K562 (cell line): Measurements from ENCODE around the gene SACM1L. TPM values are rescaled to one million over a fixed set of nuclear protein-coding genes. Genes with fewer than 3 reads are reported as not detected.

Experiments used
- KLF16 ChIP-seq: IDR thresholded peaks from 2 replicates; pipeline ENCODE4 v1.6.1; 2016; ENCODE audit warnings: antibody characterized with exemption
- MIER1 ChIP-seq: fragments of 450-650 bp; IDR thresholded peaks from 2 replicates; pipeline ENCODE4 v1.6.1; 2016; ENCODE audit warnings: antibody characterized with exemption, mild to moderate bottlenecking, low read depth
- MYBL2 ChIP-seq, 2 experiments: fragments of 450-650 bp in 1 of 2; sonication (generic) in 1 of 2; formaldehyde crosslinking in 1 of 2; IDR thresholded peaks; 2 replicates each; pipeline versions ENCODE4 v1.6.1 to v1.8.1; 2017 to 2022; ENCODE audit warnings: borderline replicate concordance in 1 of 2, inconsistent platforms in 1 of 2, low read depth in 1 of 2, mild to moderate bottlenecking in 1 of 2, missing genetic modification reagents in 1 of 2, moderate library complexity in 1 of 2
- ZNF217 ChIP-seq: sonication (generic); formaldehyde crosslinking; IDR thresholded peaks from 2 replicates; pipeline ENCODE4 v1.8.0; 2022; ENCODE audit warnings: mild to moderate bottlenecking, missing genetic modification reagents
- polyA plus RNA-seq, 8 experiments: library from polyadenylated mRNA; depleted of rRNA in 4 of 8; stranded (reverse) in 5 of 8; unstranded in 3 of 8; fragments of >200 nt; fragmentation: Nextera tagmentation in 2 of 8; fragmentation: Illumina TruSeq in 1 of 8; extraction: Ambion mirVana in 2 of 8; extraction: Trizol in 1 of 8; gene quantifications; 2 replicates each; pipeline versions ENCODE4 v1.2.1 to v1.2.3, GENCODE V29; 2011 to 2014; ENCODE audit warnings: inconsistent platforms in 1 of 8, missing spikeins in 1 of 8
- total RNA-seq, 7 experiments: library from RNA; depleted of rRNA in 6 of 7; stranded (reverse); fragments of >200 nt in 6 of 7; fragmentation: Illumina TruSeq in 2 of 7; extraction: Trizol in 2 of 7; gene quantifications; 2 replicates each; pipeline versions ENCODE4 v1.2.1 to v1.2.3, GENCODE V29; 2011 to 2021; ENCODE audit warnings: low replicate concordance in 1 of 7
- TF ChIP-seq, protein P1 (sequence below): fragments of 200-600 bp; sonication (generic); IDR thresholded peaks from one replicate; pipeline ENCODE4 v1.6.1; 2012; ENCODE audit warnings: mild to moderate bottlenecking, low read depth, low read length, inconsistent platforms
- TF ChIP-seq, protein P2 (sequence below), 3 experiments: fragments of 200-800 bp in 1 of 3; fragments of 250-450 bp in 1 of 3; fragments of 450-650 bp in 1 of 3; sonication (Bioruptor Pico) in 1 of 3; sonication (Bioruptor generic) in 1 of 3; formaldehyde crosslinking in 1 of 3; IDR thresholded peaks; 2 replicates each; pipeline versions ENCODE4 v1.6.1 to v1.8.0; 2016 to 2022; ENCODE audit warnings: mild to moderate bottlenecking in 2 of 3, missing genetic modification characterization in 2 of 3, missing compliant biosample characterization in 1 of 3, moderate library complexity in 1 of 3
- TF ChIP-seq, protein P3 (sequence below): fragments of 450-650 bp; formaldehyde crosslinking; IDR thresholded peaks from 2 replicates; pipeline ENCODE4 v1.4.0; 2020; ENCODE audit warnings: mild to moderate bottlenecking, moderate library complexity

Gene SACM1L
- total and polyA plus RNA-seq, 9 of the 15 experiments (the other 6 are each of a cell fraction or from before 2014, with no cell fraction given) = 25.7 to 67.2 (median 40.3) TPM

DNA sequence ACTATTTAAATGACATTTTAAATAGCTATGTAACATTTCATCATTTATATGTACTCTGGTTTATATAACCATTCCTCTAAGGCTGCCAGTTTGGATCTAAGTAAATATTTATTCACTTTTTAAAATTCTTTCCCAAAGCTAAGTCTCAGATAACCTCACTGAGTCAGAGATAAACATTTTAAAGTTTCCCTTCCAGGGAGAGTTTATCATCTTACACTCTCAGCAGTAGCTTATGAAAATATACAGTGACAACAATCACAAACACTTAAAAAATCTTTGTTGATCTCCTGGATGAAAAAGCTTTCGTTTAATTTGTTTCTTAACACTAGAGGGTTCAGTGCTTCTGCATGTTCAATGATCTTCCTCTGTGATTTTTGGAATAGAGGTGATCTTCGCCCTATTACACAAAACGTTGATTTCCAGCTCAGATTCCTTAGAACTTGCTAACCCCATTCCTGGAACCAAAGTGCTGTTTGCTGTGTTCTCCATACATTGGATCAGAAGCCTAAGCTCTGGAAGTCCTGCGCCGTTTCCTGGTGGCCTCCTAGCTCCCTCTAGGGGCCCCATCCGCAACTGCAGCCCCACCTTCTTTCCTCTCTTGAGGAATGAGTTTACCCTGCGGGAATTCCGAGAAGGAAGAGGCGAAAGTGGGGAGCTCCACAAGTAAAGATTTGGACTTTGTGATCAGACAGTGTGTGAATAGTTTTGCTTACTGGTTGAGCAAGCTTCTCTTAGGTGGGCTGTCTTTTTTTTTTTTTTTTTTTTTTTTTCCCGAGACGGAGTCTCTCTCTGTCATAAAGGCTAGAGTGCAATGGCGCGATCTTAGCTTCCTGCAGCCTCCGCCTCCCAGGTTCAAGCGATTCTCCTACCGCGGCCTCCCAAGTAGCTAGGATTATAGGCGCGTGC is 29.3 kb upstream of the SACM1L start (continued):
- TF ChIP-seq, protein P1, sequence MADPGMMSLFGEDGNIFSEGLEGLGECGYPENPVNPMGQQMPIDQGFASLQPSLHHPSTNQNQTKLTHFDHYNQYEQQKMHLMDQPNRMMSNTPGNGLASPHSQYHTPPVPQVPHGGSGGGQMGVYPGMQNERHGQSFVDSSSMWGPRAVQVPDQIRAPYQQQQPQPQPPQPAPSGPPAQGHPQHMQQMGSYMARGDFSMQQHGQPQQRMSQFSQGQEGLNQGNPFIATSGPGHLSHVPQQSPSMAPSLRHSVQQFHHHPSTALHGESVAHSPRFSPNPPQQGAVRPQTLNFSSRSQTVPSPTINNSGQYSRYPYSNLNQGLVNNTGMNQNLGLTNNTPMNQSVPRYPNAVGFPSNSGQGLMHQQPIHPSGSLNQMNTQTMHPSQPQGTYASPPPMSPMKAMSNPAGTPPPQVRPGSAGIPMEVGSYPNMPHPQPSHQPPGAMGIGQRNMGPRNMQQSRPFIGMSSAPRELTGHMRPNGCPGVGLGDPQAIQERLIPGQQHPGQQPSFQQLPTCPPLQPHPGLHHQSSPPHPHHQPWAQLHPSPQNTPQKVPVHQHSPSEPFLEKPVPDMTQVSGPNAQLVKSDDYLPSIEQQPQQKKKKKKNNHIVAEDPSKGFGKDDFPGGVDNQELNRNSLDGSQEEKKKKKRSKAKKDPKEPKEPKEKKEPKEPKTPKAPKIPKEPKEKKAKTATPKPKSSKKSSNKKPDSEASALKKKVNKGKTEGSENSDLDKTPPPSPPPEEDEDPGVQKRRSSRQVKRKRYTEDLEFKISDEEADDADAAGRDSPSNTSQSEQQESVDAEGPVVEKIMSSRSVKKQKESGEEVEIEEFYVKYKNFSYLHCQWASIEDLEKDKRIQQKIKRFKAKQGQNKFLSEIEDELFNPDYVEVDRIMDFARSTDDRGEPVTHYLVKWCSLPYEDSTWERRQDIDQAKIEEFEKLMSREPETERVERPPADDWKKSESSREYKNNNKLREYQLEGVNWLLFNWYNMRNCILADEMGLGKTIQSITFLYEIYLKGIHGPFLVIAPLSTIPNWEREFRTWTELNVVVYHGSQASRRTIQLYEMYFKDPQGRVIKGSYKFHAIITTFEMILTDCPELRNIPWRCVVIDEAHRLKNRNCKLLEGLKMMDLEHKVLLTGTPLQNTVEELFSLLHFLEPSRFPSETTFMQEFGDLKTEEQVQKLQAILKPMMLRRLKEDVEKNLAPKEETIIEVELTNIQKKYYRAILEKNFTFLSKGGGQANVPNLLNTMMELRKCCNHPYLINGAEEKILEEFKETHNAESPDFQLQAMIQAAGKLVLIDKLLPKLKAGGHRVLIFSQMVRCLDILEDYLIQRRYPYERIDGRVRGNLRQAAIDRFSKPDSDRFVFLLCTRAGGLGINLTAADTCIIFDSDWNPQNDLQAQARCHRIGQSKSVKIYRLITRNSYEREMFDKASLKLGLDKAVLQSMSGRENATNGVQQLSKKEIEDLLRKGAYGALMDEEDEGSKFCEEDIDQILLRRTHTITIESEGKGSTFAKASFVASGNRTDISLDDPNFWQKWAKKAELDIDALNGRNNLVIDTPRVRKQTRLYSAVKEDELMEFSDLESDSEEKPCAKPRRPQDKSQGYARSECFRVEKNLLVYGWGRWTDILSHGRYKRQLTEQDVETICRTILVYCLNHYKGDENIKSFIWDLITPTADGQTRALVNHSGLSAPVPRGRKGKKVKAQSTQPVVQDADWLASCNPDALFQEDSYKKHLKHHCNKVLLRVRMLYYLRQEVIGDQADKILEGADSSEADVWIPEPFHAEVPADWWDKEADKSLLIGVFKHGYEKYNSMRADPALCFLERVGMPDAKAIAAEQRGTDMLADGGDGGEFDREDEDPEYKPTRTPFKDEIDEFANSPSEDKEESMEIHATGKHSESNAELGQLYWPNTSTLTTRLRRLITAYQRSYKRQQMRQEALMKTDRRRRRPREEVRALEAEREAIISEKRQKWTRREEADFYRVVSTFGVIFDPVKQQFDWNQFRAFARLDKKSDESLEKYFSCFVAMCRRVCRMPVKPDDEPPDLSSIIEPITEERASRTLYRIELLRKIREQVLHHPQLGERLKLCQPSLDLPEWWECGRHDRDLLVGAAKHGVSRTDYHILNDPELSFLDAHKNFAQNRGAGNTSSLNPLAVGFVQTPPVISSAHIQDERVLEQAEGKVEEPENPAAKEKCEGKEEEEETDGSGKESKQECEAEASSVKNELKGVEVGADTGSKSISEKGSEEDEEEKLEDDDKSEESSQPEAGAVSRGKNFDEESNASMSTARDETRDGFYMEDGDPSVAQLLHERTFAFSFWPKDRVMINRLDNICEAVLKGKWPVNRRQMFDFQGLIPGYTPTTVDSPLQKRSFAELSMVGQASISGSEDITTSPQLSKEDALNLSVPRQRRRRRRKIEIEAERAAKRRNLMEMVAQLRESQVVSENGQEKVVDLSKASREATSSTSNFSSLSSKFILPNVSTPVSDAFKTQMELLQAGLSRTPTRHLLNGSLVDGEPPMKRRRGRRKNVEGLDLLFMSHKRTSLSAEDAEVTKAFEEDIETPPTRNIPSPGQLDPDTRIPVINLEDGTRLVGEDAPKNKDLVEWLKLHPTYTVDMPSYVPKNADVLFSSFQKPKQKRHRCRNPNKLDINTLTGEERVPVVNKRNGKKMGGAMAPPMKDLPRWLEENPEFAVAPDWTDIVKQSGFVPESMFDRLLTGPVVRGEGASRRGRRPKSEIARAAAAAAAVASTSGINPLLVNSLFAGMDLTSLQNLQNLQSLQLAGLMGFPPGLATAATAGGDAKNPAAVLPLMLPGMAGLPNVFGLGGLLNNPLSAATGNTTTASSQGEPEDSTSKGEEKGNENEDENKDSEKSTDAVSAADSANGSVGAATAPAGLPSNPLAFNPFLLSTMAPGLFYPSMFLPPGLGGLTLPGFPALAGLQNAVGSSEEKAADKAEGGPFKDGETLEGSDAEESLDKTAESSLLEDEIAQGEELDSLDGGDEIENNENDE = no peak
- TF ChIP-seq KLF16 (peak; percentile 72), ZNF217 (CRISPR knock-in tag) (no peak), MYBL2 (IDR thresholded peaks at IDR 0.05; ENCODE audit: low read depth) (no peak), MYBL2 (CRISPR knock-in tag; IDR thresholded peaks at IDR 0.05; ENCODE audit: borderline replicate concordance) (no peak), MIER1 (no peak)
- TF ChIP-seq, protein P2, sequence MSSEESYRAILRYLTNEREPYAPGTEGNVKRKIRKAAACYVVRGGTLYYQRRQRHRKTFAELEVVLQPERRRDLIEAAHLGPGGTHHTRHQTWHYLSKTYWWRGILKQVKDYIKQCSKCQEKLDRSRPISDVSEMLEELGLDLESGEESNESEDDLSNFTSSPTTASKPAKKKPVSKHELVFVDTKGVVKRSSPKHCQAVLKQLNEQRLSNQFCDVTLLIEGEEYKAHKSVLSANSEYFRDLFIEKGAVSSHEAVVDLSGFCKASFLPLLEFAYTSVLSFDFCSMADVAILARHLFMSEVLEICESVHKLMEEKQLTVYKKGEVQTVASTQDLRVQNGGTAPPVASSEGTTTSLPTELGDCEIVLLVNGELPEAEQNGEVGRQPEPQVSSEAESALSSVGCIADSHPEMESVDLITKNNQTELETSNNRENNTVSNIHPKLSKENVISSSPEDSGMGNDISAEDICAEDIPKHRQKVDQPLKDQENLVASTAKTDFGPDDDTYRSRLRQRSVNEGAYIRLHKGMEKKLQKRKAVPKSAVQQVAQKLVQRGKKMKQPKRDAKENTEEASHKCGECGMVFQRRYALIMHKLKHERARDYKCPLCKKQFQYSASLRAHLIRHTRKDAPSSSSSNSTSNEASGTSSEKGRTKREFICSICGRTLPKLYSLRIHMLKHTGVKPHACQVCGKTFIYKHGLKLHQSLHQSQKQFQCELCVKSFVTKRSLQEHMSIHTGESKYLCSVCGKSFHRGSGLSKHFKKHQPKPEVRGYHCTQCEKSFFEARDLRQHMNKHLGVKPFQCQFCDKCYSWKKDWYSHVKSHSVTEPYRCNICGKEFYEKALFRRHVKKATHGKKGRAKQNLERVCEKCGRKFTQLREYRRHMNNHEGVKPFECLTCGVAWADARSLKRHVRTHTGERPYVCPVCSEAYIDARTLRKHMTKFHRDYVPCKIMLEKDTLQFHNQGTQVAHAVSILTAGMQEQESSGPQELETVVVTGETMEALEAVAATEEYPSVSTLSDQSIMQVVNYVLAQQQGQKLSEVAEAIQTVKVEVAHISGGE (CRISPR knock-in tag; IDR thresholded peaks at IDR 0.05) = no peak
- TF ChIP-seq, protein P3, sequence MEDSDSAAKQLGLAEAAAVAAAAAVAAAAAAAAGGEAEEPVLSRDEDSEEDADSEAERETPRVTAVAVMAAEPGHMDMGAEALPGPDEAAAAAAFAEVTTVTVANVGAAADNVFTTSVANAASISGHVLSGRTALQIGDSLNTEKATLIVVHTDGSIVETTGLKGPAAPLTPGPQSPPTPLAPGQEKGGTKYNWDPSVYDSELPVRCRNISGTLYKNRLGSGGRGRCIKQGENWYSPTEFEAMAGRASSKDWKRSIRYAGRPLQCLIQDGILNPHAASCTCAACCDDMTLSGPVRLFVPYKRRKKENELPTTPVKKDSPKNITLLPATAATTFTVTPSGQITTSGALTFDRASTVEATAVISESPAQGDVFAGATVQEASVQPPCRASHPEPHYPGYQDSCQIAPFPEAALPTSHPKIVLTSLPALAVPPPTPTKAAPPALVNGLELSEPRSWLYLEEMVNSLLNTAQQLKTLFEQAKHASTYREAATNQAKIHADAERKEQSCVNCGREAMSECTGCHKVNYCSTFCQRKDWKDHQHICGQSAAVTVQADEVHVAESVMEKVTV (CRISPR knock-in tag) = 0 out of 2 replicates have a peak, but pooled peaks have one; percentile 39
